Measurements from ENCODE around the gene AGT.

GRCh38 chr1:230700132-230700531 lies 13.8 kb downstream of the AGT start:
- TF ChIP-seq CTCF (IDR thresholded peaks at IDR 0.05 in 4 of 5, conservative IDR thresholded peaks at IDR 0.05 in 1 of 5): no peak
- no peak for TF ChIP-seq POLR2A (IDR thresholded peaks at IDR 0.05)

Measured in gastrocnemius medialis (tissue), 4 donors.